CD8-positive, alpha-beta memory T cell (primary cell): ENCODE results near the gene COLEC11. TPM values are rescaled to one million over a fixed set of nuclear protein-coding genes. Genes with fewer than 3 reads are reported as not detected.
A peak's percentile ranks its signal among the peaks of the same experiment; 100 is the strongest.

ENCODE experiments used
- CTCF ChIA-PET: fragments of 350-600 bp; sonication (Branson Sonifier 250); formaldehyde crosslinking; loops from one replicate; lab custom pipeline; 2021; ENCODE audit warnings: antibody characterized with exemption; lab: Charles Lee
- POLR2A ChIA-PET: fragments of 350-600 bp; sonication (Branson Sonifier 250); formaldehyde crosslinking; loops from one replicate; lab custom pipeline; 2021; ENCODE audit warnings: antibody characterized with exemption; lab: Charles Lee
- DNase-seq, 5 donors: peaks; one replicate each; pipeline versions ENCODE4 v3.0.0 to v3.0.0-alpha.2; 2020 to 2022; ENCODE audit warnings: mixed read lengths in 1 of 5
- H3K27ac ChIP-seq: one replicate; pipeline ENCODE4 v1.7.0; 2013; ENCODE audit warnings: low read depth, mild to moderate bottlenecking, low read length, moderate library complexity
- H3K27me3 ChIP-seq: 2 replicates; pipeline ENCODE4 v1.7.0; 2013; ENCODE audit warnings: low read length, mild to moderate bottlenecking; ENCODE audit not compliant: insufficient read depth, poor library complexity, severe bottlenecking
- H3K36me3 ChIP-seq: 2 replicates; pipeline ENCODE4 v1.7.0; 2013; ENCODE audit warnings: mild to moderate bottlenecking, low read length, moderate library complexity; ENCODE audit not compliant: insufficient read depth
- H3K4me1 ChIP-seq: 2 replicates; pipeline ENCODE4 v1.7.0; 2013; ENCODE audit warnings: mild to moderate bottlenecking, low read length, moderate library complexity; ENCODE audit not compliant: insufficient read depth
- H3K4me3 ChIP-seq: 2 replicates; pipeline ENCODE4 v1.7.0; 2013; ENCODE audit warnings: mild to moderate bottlenecking, low read length
- H3K9me3 ChIP-seq: 2 replicates; pipeline ENCODE4 v1.7.0; 2013; ENCODE audit warnings: mild to moderate bottlenecking, low read length
- H3K27ac Mint-ChIP-seq, 8 donors: one replicate each; pipeline ENCODE4 v1.8.0; 2020 to 2021; ENCODE audit warnings: mixed read lengths in 8 of 8, mild to moderate bottlenecking in 6 of 8, inconsistent platforms in 3 of 8, moderate library complexity in 3 of 8
- H3K27me3 Mint-ChIP-seq, 2 donors: one replicate each; pipeline ENCODE4 v1.8.0; 2020 to 2021; ENCODE audit warnings: mixed read lengths in 2 of 2, mild to moderate bottlenecking in 1 of 2, moderate library complexity in 1 of 2
- H3K36me3 Mint-ChIP-seq, 3 donors: one replicate each; pipeline ENCODE4 v1.8.0; 2020 to 2021; ENCODE audit warnings: mixed read lengths in 3 of 3, inconsistent platforms in 1 of 3, mild to moderate bottlenecking in 1 of 3
- H3K4me1 Mint-ChIP-seq, 3 donors: one replicate each; pipeline ENCODE4 v1.8.0; 2020 to 2021; ENCODE audit warnings: mixed read lengths in 3 of 3, inconsistent platforms in 1 of 3, mild to moderate bottlenecking in 1 of 3
- H3K4me3 Mint-ChIP-seq, 7 donors: one replicate each; pipeline ENCODE4 v1.8.0; 2020 to 2021; ENCODE audit warnings: mixed read lengths in 7 of 7, mild to moderate bottlenecking in 6 of 7, moderate library complexity in 4 of 7, inconsistent platforms in 2 of 7
- H3K9me3 Mint-ChIP-seq, 5 donors: one replicate each; pipeline ENCODE4 v1.8.0; 2020 to 2022; ENCODE audit warnings: mixed read lengths in 5 of 5, mild to moderate bottlenecking in 3 of 5, moderate library complexity in 2 of 5, inconsistent platforms in 1 of 5
- polyA plus RNA-seq: library from polyadenylated mRNA; unstranded; fragments of 300-500 nt; fragmentation: Illumina TruSeq; gene quantifications from one replicate; pipeline ENCODE4 v1.2.3, GENCODE V29; 2021
- total RNA-seq, 2 experiments: library from RNA; stranded (reverse); gene quantifications; one replicate each; pipeline ENCODE4 v1.2.3, GENCODE V29; 2021

The COLEC11 gene
- total and polyA plus RNA-seq, 3 experiments from 2014 or later: 0.24 to 0.29 TPM; not detected in 1

- H3K4me3 Mint-ChIP-seq: no peak overlapping the region
- no peaks in the 10 kb centered on the region for H3K27me3 ChIP-seq
- H3K9me3 ChIP-seq: no peaks in the 10 kb centered on the region
- H3K4me1 ChIP-seq: no peaks in the 10 kb centered on the region
- no peaks in the 10 kb centered on the region for H3K9me3 Mint-ChIP-seq
- H3K27ac ChIP-seq: no peak overlapping the region
- no peaks in the 10 kb centered on the region for H3K36me3 Mint-ChIP-seq
- no peaks in the 10 kb centered on the region for H3K4me1 Mint-ChIP-seq
- POLR2A ChIA-PET: no interaction called here
- no peaks in the 10 kb centered on the region for H3K36me3 ChIP-seq
- H3K27me3 Mint-ChIP-seq: peaks cover 2 to 5% of the 10 kb centered on the region in 2 donors
- H3K4me3 ChIP-seq: no peak overlapping the region
- DNase-seq: no peak
- no peak overlapping the region for H3K27ac Mint-ChIP-seq
- CTCF ChIA-PET: no interaction called here
Measured at GRCh38 chr2:3630631-3631030, 35.7 kb downstream of the COLEC11 start.

GRCh38 chr2:3631161-3631850 is 36.4 kb downstream of the COLEC11 start:
- Mint-ChIP-seq H3K4me3 (no peak overlapping the region), H3K36me3 (no peaks in the 10 kb centered on the region)

GRCh38 chr2:3631851-3632659 is 37.1 kb downstream of the COLEC11 start:
- Histone ChIP-seq H3K4me1 (no peaks in the 10 kb centered on the region), H3K4me3 (no peak overlapping the region), H3K27me3 (no peaks in the 10 kb centered on the region), H3K9me3 (no peaks in the 10 kb centered on the region), H3K27ac (no peak overlapping the region), H3K36me3 (no peaks in the 10 kb centered on the region)
- CTCF ChIA-PET: no interaction called here
- Mint-ChIP-seq H3K4me3 (no peak overlapping the region), H3K9me3 (peaks cover 0 to 2% (median 0%) of the 10 kb centered on the region in 5 donors), H3K36me3 (no peaks in the 10 kb centered on the region), H3K27me3 (peaks cover under 1 to 7% of the 10 kb centered on the region in 2 donors), H3K27ac (peak overlapping the region in 1 of 8 donors; percentile 63), H3K4me1 (no peaks in the 10 kb centered on the region)
- DNase-seq: no peak
- POLR2A ChIA-PET: no interaction called here

More at GRCh38 chr2:3631161-3631850, 36.4 kb downstream of the COLEC11 start:
- no peak for DNase-seq
- H3K27me3 Mint-ChIP-seq: peaks cover 2 to 5% of the 10 kb centered on the region in 2 donors
- no peaks in the 10 kb centered on the region for H3K36me3 ChIP-seq
- ChIA-PET CTCF (no interaction called here), POLR2A (no interaction called here)
- H3K27me3 ChIP-seq: no peaks in the 10 kb centered on the region
- H3K27ac Mint-ChIP-seq: no peak overlapping the region
- no peak overlapping the region for H3K27ac ChIP-seq
- no peaks in the 10 kb centered on the region for H3K4me1 Mint-ChIP-seq
- H3K4me1 ChIP-seq: no peaks in the 10 kb centered on the region
- H3K4me3 ChIP-seq: no peak overlapping the region
- H3K9me3 Mint-ChIP-seq: no peaks in the 10 kb centered on the region
- H3K9me3 ChIP-seq: no peaks in the 10 kb centered on the region

DNA sequence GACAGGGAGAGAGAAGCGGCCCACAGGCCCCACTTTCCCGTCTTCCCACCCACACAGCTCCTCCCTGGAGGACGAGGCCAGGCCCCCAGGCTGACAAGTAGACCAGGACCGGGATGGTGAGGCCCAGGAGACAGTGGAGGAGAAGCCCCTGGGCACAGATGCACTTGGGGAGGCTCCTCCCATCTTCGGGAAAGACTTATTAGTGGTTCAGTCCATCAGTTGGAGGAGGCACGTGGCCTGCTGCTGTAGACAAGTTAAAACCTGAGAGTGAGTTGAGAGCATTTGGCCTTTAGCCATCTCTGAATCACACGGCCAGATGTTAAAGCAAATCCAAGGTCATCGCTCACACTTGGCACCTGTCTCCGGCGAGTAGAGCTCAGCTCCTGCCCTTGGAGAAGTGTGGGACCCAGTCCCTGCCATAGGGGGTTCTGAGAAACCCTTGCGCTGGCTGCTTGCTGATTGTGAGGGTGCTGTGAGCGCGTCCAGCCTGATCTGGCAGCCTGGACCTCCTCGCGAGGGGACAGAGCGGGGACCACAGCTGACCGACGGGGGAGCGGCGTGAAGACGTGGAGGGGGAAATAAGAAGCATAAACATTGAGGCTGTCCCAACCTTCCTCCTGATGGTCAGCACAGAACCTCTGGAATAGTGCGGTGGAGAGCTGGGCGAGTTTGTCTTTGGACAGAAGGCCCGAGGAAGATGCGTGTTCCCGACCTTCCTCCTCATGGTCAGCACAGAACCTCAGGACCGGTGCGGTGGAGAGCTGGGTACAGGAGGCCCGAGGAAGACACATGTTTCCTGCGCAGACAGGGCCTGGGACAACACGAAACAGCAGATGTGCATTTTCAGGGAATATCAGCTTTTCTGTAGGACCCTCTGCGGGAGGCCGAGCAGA is 38.4 kb downstream of the COLEC11 start:
- no peaks in the 10 kb centered on the region for H3K4me1 ChIP-seq
- Mint-ChIP-seq H3K27ac (no peak overlapping the region), H3K9me3 (peaks cover 0 to 2% (median 0%) of the 10 kb centered on the region in 5 donors), H3K4me3 (no peak overlapping the region), H3K36me3 (no peaks in the 10 kb centered on the region), H3K4me1 (no peaks in the 10 kb centered on the region), H3K27me3 (peaks cover 3 to 4% of the 10 kb centered on the region in 2 donors)
- POLR2A ChIA-PET: no interaction called here
- no peak overlapping the region for H3K4me3 ChIP-seq
- peak in 1 of 5 donors; percentile 21 for DNase-seq
- no peaks in the 10 kb centered on the region for H3K27me3 ChIP-seq
- no peaks in the 10 kb centered on the region for H3K9me3 ChIP-seq
- H3K36me3 ChIP-seq: no peaks in the 10 kb centered on the region
- CTCF ChIA-PET: interaction anchor here (1.4 kb wide), 1 partner anchor 209 kb away, joined by 3 read pairs; no protein-coding TSS in a partner anchor
- no peak overlapping the region for H3K27ac ChIP-seq

GRCh38 chr2:3633982-3634595 is 39.2 kb downstream of the COLEC11 start:
- no peaks in the 10 kb centered on the region for H3K36me3 Mint-ChIP-seq
- Histone ChIP-seq H3K4me1 (no peaks in the 10 kb centered on the region), H3K27ac (no peak overlapping the region), H3K9me3 (no peaks in the 10 kb centered on the region), H3K27me3 (no peaks in the 10 kb centered on the region), H3K36me3 (no peaks in the 10 kb centered on the region), H3K4me3 (no peak overlapping the region)
- H3K9me3 Mint-ChIP-seq: peaks cover 0 to 2% (median 0%) of the 10 kb centered on the region in 5 donors
- POLR2A ChIA-PET: no interaction called here
- H3K27me3 Mint-ChIP-seq: peaks cover 3 to 4% of the 10 kb centered on the region in 2 donors
- CTCF ChIA-PET: interaction anchor here (1.4 kb wide), 1 partner anchor 210 kb away, joined by 3 read pairs; no protein-coding TSS in a partner anchor
- no peaks in the 10 kb centered on the region for H3K4me1 Mint-ChIP-seq
- no peak overlapping the region for H3K27ac Mint-ChIP-seq
- no peak overlapping the region for H3K4me3 Mint-ChIP-seq
- no peak for DNase-seq

- Histone ChIP-seq H3K4me3 (no peak overlapping the region), H3K36me3 (no peaks in the 10 kb centered on the region), H3K27me3 (no peaks in the 10 kb centered on the region), H3K9me3 (no peaks in the 10 kb centered on the region), H3K27ac (no peak overlapping the region), H3K4me1 (no peaks in the 10 kb centered on the region)
- DNase-seq: peak in 1 of 5 donors; percentile 43
- no peak overlapping the region for H3K27ac Mint-ChIP-seq
- peaks cover 3 to 4% of the 10 kb centered on the region in 2 donors for H3K27me3 Mint-ChIP-seq
- ChIA-PET POLR2A (no interaction called here), CTCF (no interaction called here)
- H3K4me3 Mint-ChIP-seq: no peak overlapping the region
- H3K4me1 Mint-ChIP-seq: no peaks in the 10 kb centered on the region
- H3K9me3 Mint-ChIP-seq: peaks cover 0 to 2% (median 0%) of the 10 kb centered on the region in 5 donors
- no peaks in the 10 kb centered on the region for H3K36me3 Mint-ChIP-seq
Measured at GRCh38 chr2:3634596-3635121, 39.7 kb downstream of the COLEC11 start.

DNA sequence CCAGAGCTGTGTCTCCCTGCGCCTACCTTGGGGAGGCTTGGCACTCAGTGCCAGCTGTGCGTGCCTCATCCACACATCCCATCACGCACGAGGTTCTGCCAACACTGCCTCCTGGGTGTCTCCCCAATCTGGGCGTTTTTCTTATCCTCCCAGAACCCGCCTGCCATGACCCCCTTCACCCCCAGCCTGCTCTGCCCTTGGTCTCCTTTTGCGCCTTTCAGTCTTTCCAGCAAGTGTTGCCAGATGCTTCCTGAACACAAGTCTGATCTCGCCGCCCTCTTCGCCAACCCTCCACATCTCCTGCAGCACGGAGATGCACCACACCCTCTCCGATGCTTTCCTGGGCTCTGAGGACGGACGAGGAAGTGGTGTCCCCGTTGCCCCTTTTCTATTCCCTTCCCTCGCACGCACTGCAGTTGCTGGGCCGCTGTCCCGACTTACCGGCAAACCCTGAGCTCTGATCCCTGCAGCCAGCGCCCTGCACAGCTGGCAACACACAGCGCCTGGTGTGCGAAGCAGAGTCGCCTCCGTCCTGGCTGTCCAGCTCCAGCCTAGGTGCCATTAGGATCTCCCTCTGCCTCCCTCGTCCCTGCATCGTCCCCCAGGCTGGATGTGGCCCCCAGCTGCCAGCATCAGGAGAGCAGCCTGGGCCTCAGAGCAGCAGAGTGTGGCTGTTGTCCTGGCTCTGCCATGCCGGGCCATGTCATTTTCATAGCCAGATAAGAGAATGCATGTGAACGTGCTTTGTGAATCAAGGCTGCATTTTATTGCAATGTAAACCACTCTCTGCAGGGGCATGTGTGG is 40.5 kb downstream of the COLEC11 start:
- POLR2A ChIA-PET: no interaction called here
- Histone ChIP-seq H3K27me3 (no peaks in the 10 kb centered on the region), H3K4me1 (no peaks in the 10 kb centered on the region), H3K4me3 (no peak overlapping the region), H3K36me3 (no peaks in the 10 kb centered on the region), H3K27ac (no peak overlapping the region), H3K9me3 (no peaks in the 10 kb centered on the region)
- Mint-ChIP-seq H3K9me3 (peaks cover 0 to 2% (median 0%) of the 10 kb centered on the region in 5 donors), H3K36me3 (no peaks in the 10 kb centered on the region), H3K27me3 (peaks cover 3 to 4% of the 10 kb centered on the region in 2 donors), H3K4me1 (no peaks in the 10 kb centered on the region), H3K27ac (no peak overlapping the region), H3K4me3 (no peak overlapping the region)
- CTCF ChIA-PET: interaction anchor here (0.9 kb wide), 1 partner anchor 212 kb away, joined by 3 read pairs; no protein-coding TSS in a partner anchor
- DNase-seq: peak in 1 of 5 donors; percentile 26
